PFSK-1 (cell line): Measurements from ENCODE around the gene VCL.

Experiments used
- FOXP2 ChIP-seq: optimal IDR thresholded peaks from 2 replicates; pipeline ENCODE3; 2011; ENCODE audit warnings: borderline replicate concordance, control low read depth, inconsistent platforms; ENCODE audit not compliant: insufficient read depth; ENCODE audit errors: extremely low read length, extremely low read depth
- POLR2AphosphoS5 ChIP-seq: IDR thresholded peaks from 2 replicates; pipeline ENCODE4 v1.6.1; 2012; ENCODE audit warnings: low read depth, mild to moderate bottlenecking, control low read depth, low read length, moderate library complexity
- SIN3A ChIP-seq: IDR thresholded peaks from 2 replicates; pipeline ENCODE4 v1.6.1; 2012; ENCODE audit warnings: mild to moderate bottlenecking, low read length, moderate library complexity, borderline replicate concordance; ENCODE audit not compliant: insufficient read depth
- TAF1 ChIP-seq: IDR thresholded peaks from 2 replicates; pipeline ENCODE4 v1.6.1; 2012; ENCODE audit warnings: low read length, control low read depth, borderline replicate concordance; ENCODE audit not compliant: insufficient read depth
- TF ChIP-seq, protein P1 (sequence below), 2 experiments: IDR thresholded peaks; 2 replicates each; pipeline versions ENCODE4 v1.6.1 to v1.8.0; 2011 to 2012; ENCODE audit warnings: low read depth in 2 of 2, low read length in 2 of 2, control low read depth in 1 of 2, inconsistent platforms in 1 of 2, mild to moderate bottlenecking in 1 of 2, moderate library complexity in 1 of 2; ENCODE audit not compliant: insufficient read depth in 1 of 2

The VCL gene

DNA sequence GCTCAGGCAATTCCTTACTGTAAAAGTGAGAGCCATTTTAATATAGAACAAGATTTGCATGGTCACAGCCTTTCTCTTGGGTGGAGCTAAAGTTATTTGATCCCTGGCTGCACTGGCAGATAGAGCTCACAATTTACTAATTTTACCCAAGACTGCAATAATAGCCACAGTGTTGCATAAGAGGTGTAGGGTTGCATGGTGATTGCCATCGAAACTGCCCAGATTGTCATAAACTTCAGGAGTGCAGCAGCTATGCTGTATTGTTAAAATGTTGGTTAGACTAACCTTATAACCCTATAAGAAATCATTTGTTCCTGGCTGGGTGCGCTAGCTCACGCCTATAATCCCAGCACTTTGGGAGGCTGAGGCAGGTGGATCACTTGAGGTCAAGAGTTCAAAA, 50.0 kb downstream of the VCL start:
- TF ChIP-seq FOXP2 (no peak), POLR2AphosphoS5 (no peak), TAF1 (no peak), SIN3A (no peak)
- TF ChIP-seq, protein P1, sequence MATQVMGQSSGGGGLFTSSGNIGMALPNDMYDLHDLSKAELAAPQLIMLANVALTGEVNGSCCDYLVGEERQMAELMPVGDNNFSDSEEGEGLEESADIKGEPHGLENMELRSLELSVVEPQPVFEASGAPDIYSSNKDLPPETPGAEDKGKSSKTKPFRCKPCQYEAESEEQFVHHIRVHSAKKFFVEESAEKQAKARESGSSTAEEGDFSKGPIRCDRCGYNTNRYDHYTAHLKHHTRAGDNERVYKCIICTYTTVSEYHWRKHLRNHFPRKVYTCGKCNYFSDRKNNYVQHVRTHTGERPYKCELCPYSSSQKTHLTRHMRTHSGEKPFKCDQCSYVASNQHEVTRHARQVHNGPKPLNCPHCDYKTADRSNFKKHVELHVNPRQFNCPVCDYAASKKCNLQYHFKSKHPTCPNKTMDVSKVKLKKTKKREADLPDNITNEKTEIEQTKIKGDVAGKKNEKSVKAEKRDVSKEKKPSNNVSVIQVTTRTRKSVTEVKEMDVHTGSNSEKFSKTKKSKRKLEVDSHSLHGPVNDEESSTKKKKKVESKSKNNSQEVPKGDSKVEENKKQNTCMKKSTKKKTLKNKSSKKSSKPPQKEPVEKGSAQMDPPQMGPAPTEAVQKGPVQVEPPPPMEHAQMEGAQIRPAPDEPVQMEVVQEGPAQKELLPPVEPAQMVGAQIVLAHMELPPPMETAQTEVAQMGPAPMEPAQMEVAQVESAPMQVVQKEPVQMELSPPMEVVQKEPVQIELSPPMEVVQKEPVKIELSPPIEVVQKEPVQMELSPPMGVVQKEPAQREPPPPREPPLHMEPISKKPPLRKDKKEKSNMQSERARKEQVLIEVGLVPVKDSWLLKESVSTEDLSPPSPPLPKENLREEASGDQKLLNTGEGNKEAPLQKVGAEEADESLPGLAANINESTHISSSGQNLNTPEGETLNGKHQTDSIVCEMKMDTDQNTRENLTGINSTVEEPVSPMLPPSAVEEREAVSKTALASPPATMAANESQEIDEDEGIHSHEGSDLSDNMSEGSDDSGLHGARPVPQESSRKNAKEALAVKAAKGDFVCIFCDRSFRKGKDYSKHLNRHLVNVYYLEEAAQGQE (IDR thresholded peaks at IDR 0.05; ENCODE audit: insufficient read depth in 1 of 2, low read depth in 2 of 2, low read length in 2 of 2): no peak

DNA sequence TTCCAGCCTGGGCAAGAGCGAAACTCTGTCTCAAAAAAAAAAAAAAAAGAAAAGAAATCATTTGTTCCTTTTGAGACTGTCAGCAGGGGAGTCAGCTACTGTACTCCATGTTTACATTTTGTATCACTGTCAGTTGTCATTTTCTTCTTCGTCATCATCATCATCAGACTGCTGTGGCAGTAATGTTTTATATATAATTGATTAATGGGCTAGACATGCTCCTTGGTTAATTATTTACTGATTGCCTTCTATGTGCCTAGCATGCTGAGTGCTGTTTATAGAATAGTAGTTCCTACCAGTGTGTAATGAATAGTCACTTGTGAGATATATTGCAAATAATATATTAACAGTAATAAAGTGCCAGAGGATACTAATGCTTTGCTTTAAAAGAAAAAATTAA, 50.5 kb downstream of the VCL start:
- TF ChIP-seq SIN3A: no peak
- no peak for TF ChIP-seq FOXP2
- no peak for TF ChIP-seq POLR2AphosphoS5
- no peak for TF ChIP-seq TAF1
- TF ChIP-seq, protein P1 (IDR thresholded peaks at IDR 0.05; ENCODE audit: insufficient read depth in 1 of 2, low read depth in 2 of 2, low read length in 2 of 2): no peak

DNA sequence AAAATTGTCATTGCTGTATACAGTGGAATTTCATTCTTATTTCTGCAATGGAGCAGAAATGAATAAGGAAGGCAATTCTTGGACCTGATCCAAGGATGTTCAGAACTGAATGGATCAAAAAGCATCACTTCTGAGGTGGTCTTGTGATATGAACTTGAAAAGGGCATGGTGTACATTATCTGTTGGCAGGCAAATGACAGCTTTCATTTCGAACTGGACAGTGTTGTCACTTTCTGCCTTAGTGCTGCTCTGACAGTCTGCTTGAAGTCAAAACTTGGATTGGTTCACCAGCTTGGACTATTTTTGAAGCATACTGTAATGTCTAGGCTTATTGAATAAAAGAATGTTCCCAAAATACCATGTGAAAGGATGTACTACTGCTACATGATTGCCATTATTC, 52.0 kb downstream of the VCL start:
- TF ChIP-seq SIN3A (no peak), TAF1 (no peak), FOXP2 (no peak), POLR2AphosphoS5 (no peak)
- TF ChIP-seq, protein P1 (IDR thresholded peaks at IDR 0.05; ENCODE audit: insufficient read depth in 1 of 2, low read depth in 2 of 2, low read length in 2 of 2): no peak

DNA sequence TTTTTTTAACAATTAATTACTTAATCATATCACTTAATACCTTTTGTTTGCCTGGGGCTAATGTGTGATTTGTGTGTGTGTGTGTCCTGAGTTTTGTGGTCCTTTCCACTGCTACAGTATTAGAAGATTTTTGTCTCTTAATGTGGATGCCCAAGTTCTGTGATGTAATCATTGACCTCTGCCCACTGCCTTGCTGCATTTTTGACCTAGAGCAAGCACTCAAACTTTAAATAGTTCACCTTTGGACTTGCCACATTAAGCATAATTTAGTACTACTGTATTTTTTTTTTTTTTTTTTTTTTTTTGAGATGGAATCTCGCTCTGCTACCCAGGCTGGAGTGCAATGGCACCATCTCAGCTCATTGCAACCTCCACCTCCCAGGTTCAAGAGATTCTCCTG, 52.7 kb downstream of the VCL start:
- TF ChIP-seq TAF1: no peak
- TF ChIP-seq POLR2AphosphoS5: no peak
- TF ChIP-seq FOXP2: no peak
- TF ChIP-seq, protein P1 (IDR thresholded peaks at IDR 0.05; ENCODE audit: insufficient read depth in 1 of 2, low read depth in 2 of 2, low read length in 2 of 2): no peak
- TF ChIP-seq SIN3A: no peak

DNA sequence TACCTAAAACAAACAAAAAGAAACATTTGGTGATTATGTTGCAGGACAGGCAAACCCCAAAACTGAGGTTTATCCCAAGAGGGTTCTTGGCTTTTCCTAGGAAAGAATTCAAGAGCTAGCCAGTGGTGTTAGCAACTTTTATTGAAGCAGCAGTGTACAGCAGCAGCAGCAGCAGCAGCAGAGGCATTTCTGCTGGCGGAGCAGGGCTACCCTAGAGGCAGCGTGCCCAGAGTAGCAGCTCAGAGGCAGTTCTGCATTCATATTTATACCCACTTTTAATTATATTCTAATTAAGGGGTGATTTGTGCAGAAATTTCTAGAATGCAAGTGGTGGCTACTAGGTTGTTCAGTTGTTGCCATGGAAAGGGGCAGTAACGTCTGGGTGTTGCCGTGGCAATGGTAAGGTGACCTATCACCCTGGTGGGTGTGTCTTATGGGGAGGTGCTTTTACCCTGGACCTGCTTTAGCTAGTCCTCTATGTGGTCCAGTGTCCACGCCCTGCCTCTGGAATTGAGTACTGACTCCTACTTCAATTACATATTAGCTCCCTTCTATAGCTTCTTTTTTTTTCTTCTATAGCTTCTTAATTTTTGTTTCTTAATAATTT, 53.9 kb downstream of the VCL start:
- TF ChIP-seq FOXP2: no peak
